Left ventricle myocardium superior (tissue), 1 donor: ENCODE results near the gene PIAS1. TPM values are rescaled to one million over a fixed set of nuclear protein-coding genes. Genes with fewer than 3 reads are reported as not detected.
A peak's percentile ranks its signal among the peaks of the same experiment; 100 is the strongest.
"Not testable (repeated sequence)": the region's sequence is repeated elsewhere in the genome, so short reads cannot be mapped to it uniquely, and the experiment has no call there.

Source experiments
- ATAC-seq: fragments of 200-7000 bp; cut with Tn5 transposase; one replicate; pipeline ENCODE4 v1.9.1; 2020; ENCODE audit warnings: mild to moderate bottlenecking, moderate library complexity
- DNase-seq: peaks from one replicate; pipeline ENCODE4 v3.0.0-alpha.2; 2020
- intact Hi-C: fragments of 100-400 bp; cut with micrococcal nuclease; formaldehyde crosslinking; loops from one replicate; pipeline ENCODE4 v1.11.0; 2022
- long read RNA-seq: library from polyadenylated mRNA; unstranded; transcript quantifications from one replicate; pipeline ENCODE4 v2.0.0, GENCODE V29; 2021
- total RNA-seq: library from RNA; stranded (reverse); fragmentation: NEBNext Ultra II Directional; extraction: Animal tissue kit (Norgen Biotek cat#: 25700); gene quantifications from one replicate; pipeline ENCODE4 v1.2.1, GENCODE V29; 2021
- donor health status: DM: no; HTN: yes; CAD: no; lungs with severe emphysema.

Gene PIAS1
- total RNA-seq = 27.2 TPM
- long read RNA-seq, full-length matches to known transcripts = 10 of 23 reads
- long read RNA-seq, partial matches to known transcripts = 3 of 23 reads
- long read RNA-seq, other reads (novel, unspliced or antisense) = 10 of 23 reads

DNA sequence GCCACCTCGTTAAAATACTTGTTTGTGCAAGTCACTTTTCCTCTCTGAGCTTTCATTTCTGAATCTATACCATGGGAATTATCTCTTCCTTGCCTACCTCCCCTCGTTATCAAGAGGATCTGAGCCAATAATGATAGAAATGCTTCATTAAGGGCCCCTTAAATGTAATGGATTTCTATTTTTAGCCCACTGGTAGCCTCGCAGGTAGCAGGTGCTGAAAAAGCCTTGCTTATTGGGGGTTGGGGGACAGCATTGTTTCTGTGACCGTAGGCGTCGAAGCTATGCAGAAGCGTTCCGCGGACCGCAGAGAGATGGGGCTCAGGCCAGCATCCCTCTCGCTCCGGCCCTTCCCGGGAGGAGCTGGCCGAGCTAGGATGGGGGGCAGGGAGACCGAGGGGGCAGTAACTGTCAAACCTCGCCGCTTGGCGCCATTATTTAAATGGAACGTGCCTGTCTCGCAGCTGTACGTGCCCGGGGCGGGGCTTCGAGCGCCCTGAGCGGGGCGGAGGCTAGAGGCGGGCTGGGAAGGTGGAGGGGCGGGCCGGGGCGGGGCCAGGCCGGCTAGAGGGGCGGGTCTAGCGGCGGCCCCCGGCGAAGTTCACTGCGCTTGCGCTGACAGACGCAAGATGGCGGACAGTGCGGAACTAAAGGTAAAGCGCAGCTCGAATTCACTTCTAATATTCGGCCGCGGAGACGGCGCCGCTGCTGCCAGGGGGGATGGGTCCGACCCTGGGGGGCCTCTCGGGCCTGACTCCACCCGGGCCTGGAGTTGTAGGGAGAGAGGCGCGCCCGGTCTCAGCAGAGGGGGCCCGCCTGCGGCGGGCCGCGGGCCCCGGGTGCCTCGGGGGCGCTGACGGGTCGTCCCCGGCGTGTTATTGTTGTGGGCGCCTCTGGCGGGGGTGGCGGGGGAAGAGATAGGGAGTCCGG lies at the start of gene PIAS1:
Gene PIAS1, plus strand, starts transcription at position 615 of the 927 bp plus-strand sequence. Its CDS starts 12 bp downstream, at position 627.
- intact Hi-C loops = no loop called here
- DNase-seq (peak; percentile 98), ATAC-seq (peak; percentile 97)

DNA sequence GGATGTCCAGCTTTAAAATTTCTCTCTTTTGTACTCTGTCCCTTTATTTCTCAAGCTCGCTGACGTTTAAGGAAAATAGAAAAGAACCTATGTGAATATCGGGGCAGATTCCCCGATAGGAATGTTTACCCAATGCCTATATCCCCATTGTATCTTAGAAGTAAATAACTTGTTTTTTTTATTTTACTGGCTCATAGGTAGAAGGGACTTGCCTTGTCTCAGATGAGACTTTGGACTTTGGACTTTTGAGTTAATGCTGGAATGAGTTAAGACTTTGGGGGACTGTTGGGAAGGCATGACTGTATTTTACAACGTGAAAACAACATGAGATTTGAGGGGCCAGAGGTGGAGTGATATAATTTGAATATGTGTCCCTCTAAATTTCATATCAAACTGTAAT lies 46.5 kb upstream of the PIAS1 start:
- intact Hi-C loops, DNase-seq, ATAC-seq: not testable (repeated sequence)

GRCh38 chr15:68010361-68011153 lies 43.6 kb upstream of the PIAS1 start:
- DNase-seq (no peak), ATAC-seq (no peak)
- intact Hi-C loops = no loop called here

DNA sequence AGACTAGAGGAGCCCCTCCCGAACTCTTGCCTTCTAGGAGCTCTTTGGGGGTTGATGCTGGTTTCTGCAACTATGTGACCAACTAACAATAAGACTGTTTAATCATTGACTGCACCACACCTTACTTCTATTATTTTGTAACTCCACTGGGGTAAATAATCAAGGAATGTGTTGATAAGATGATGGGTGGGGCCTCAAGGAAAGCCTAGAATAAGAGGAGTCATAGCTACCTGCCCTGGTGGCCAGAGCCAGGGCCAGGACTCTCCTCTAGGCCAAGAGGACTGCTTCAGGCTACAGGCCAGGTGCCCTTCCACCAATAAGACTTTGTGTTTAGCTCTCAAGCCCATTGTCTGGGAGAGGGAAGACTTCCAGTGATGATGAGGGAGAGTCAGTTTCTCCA lies 41.2 kb upstream of the PIAS1 start:
- intact Hi-C loops = no loop called here

GRCh38 chr15:68014219-68014618 lies 39.9 kb upstream of the PIAS1 start:
- ATAC-seq (no peak), DNase-seq (no peak)
- intact Hi-C loops = no loop called here

More for the DNA sequence above, 41.2 kb upstream of the PIAS1 start:
- DNase-seq (no peak), ATAC-seq (no peak)

GRCh38 chr15:68015244-68015643 lies 38.9 kb upstream of the PIAS1 start:
- ATAC-seq (no peak), DNase-seq (no peak)
- intact Hi-C loops = no loop called here

DNA sequence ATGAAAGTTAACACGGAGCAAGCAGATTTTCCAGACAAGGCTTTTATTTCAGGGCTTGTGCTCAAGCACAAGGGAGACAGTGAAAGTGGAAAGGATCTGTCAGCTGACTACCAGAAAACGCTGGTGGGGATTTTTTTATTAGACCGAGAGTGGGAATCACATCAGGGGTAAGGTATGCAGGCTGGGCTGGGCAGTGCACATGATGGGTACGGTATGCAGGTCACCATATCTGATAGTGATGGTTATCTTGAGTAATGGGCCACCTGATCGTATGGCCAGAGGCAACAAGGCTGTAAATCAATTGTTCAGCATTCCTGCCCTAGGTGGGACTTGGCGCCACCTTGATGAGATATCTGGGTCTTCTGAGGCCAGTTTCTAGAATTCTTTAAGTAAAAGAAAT lies 36.9 kb upstream of the PIAS1 start:
- DNase-seq = no peak
- ATAC-seq = no peak
- intact Hi-C loops = no loop called here

GRCh38 chr15:68018797-68019444 lies 35.2 kb upstream of the PIAS1 start:
- ATAC-seq (no peak), DNase-seq (no peak)
- intact Hi-C loops = no loop called here

DNA sequence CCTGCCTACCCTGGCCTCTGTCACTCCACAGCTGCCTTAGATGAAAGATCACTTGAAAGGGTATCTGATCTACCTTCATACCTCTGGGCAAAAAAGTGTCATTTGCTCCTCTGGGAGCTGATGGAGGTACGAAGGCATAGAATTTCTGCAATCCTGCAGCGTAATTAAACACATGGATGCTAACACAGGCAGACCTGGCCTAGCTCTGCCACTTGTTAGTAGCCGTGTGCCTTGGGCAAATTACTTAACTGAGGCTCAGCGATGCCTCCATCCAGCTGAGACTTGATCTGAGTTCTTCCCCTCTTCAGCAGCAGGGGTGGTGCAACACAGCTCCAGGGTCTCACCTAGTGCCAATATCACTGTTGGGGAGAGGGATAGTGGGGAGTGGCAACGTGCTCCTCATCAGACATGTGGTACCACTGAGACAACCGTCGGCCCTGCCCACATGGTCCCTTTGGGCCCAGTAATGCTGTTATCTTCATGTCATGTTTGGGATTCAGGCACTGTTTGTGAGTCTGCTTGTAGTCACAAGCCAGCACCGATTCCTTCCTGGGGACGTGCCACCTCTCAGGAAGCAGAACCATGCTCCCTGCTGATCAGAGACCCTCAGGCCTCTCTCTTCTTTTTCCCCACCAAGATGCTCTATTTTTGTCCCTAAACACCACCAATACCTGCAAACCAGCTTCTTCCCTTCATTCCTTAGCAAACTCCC lies 34.1 kb upstream of the PIAS1 start:
- DNase-seq (no peak), ATAC-seq (no peak)
- intact Hi-C loops = no loop called here

- DNase-seq = no peak
- ATAC-seq = no peak
- intact Hi-C loops = no loop called here
Observed at GRCh38 chr15:68020685-68021084, 33.4 kb upstream of the PIAS1 start.

DNA sequence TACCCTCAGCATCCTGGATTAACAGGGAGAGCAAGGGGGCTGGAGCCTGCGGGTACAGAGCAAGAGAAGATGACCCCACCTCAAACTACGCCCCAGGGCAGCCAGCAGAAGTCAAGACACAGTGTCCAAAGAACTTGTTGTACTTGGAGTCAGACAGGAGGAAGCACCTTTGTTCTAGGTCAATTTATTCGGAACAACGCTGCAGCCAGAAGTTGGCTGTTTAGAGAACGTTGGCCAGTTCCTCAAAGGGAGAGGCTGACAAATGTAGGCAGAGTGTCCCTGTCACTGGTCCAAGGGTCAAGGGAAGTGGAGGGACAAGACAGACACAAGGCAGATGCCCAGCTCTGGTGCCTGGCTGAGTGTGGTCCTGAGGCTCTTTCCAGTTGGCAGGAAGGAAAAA lies 32.1 kb upstream of the PIAS1 start:
- intact Hi-C loops = no loop called here
- ATAC-seq (peak; percentile 85), DNase-seq (peak; percentile 37)

GRCh38 chr15:68023307-68024101 lies 30.6 kb upstream of the PIAS1 start:
- DNase-seq = no peak
- intact Hi-C loops = no loop called here
- no peak for ATAC-seq

- intact Hi-C loops = no loop called here
Observed at GRCh38 chr15:68025835-68026424, 28.2 kb upstream of the PIAS1 start.

GRCh38 chr15:68027388-68027787 lies 26.7 kb upstream of the PIAS1 start:
- no peak for ATAC-seq
- intact Hi-C loops = no loop called here
- no peak for DNase-seq

More at GRCh38 chr15:68025835-68026424, 28.2 kb upstream of the PIAS1 start:
- ATAC-seq = no peak
- DNase-seq = no peak

DNA sequence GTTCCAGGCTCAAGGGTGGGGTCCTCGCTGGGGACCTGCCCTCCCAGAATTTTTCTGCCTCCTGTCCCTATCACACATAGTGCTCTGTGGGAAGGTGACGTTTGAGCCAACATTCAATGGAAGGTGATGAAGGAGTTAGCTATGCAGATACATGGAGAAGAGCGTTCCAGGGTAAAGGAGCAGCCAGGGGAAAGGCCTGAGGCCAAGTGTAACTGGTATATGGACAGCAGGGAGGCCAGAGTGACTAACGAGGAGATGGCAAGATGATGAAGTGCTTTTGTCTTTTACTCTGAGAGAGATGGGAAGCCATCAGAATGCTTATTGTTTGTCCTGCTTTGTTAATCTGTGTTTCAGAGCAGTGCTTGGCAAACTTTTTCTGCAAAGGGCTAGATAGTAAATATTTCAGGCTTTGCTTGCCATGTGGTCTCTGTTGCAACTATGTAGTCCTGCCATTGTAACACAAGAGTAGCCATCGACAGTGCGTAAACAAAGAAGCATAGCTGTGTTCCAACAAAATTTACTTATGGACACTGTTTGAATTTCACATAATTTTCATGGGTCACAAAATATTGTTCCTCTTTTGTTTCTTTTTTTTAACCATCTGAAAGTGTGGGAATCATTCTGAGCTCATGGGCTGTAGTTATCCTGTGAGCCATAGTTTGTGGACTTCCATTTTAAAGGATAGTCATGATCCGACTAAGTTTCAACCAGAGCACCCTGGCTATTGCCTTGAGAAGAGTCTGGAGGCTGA lies 25.8 kb upstream of the PIAS1 start:
- no peak for DNase-seq
- intact Hi-C loops = no loop called here
- ATAC-seq = no peak

DNA sequence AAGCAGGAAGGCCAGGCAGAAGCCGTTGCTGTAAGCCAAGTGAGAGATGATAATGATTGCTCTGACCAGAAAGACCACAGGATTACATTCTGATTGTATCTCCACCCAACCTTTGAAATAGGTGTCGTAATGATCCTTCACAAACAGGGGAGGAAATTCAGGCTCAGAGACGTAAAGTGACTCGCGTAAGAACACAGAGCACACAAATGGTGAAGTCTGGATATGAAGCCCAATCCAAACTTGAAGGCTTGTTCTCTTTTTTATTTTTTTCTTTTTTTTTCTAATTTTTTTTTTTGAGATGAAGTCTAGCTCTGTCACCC lies 25.3 kb upstream of the PIAS1 start:
- no peak for DNase-seq
- ATAC-seq = no peak
- intact Hi-C loops = no loop called here

- no peak for DNase-seq
- no peak for ATAC-seq
- intact Hi-C loops = no loop called here
Observed at GRCh38 chr15:68029959-68030358, 24.2 kb upstream of the PIAS1 start.
